DOHH2 (cell line): ENCODE results near the gene TEX10.

Experiments
- H3F3A ChIP-seq: fragments of 200-600 bp; sonication (generic), shearing (Covaris generic); 2 replicates; pipeline ENCODE4 v1.6.0; 2016; ENCODE audit warnings: antibody characterized with exemption, mild to moderate bottlenecking; ENCODE audit not compliant: control insufficient read depth, insufficient read depth
- H3K27ac ChIP-seq: fragments of 200-600 bp; sonication (generic); 2 replicates; pipeline ENCODE4 v1.5.1; 2014; ENCODE audit warnings: low read depth, mild to moderate bottlenecking, low read length, moderate library complexity
- H3K27me3 ChIP-seq: fragments of 200-600 bp; sonication (generic); 2 replicates; pipeline ENCODE4 v1.6.1; 2014; ENCODE audit warnings: mild to moderate bottlenecking, low read length, mixed read lengths; ENCODE audit not compliant: control insufficient read depth
- H3K36me3 ChIP-seq: fragments of 200-600 bp; sonication (generic); 2 replicates; pipeline ENCODE4 v1.6.1; 2014; ENCODE audit warnings: mild to moderate bottlenecking, low read length, moderate library complexity, mixed read lengths; ENCODE audit not compliant: control insufficient read depth
- H3K4me1 ChIP-seq: fragments of 200-600 bp; sonication (generic); 2 replicates; pipeline ENCODE4 v1.6.1; 2014; ENCODE audit warnings: mild to moderate bottlenecking, low read length, mixed read lengths; ENCODE audit not compliant: control insufficient read depth
- H3K4me2 ChIP-seq: fragments of 200-600 bp; sonication (generic); 2 replicates; pipeline ENCODE4 v1.6.0; 2014; ENCODE audit warnings: mild to moderate bottlenecking, low read length, moderate library complexity
- H3K4me3 ChIP-seq: fragments of 200-600 bp; sonication (generic); 2 replicates; pipeline ENCODE4 v1.5.1; 2014; ENCODE audit warnings: mild to moderate bottlenecking, low read length, mixed read lengths
- H3K79me2 ChIP-seq: fragments of 200-600 bp; sonication (generic); 2 replicates; pipeline ENCODE4 v1.6.1; 2014; ENCODE audit warnings: mild to moderate bottlenecking, low read length, mixed read lengths; ENCODE audit not compliant: control insufficient read depth
- H3K9me2 ChIP-seq: fragments of 200-600 bp; sonication (generic); replicated peaks from 2 replicates; pipeline ENCODE4 v1.6.1; 2014; ENCODE audit warnings: mild to moderate bottlenecking, low read length, mixed read lengths; ENCODE audit not compliant: control insufficient read depth
- H3K9me3 ChIP-seq: fragments of 200-600 bp; sonication (generic); 2 replicates; pipeline ENCODE4 v1.6.1; 2014; ENCODE audit warnings: antibody characterized with exemption, low read length, mixed read lengths; ENCODE audit not compliant: control insufficient read depth, insufficient read depth
- H4K20me1 ChIP-seq: fragments of 200-600 bp; sonication (generic); 2 replicates; pipeline ENCODE4 v1.6.0; 2014; ENCODE audit warnings: low read depth, mild to moderate bottlenecking, antibody characterized with exemption, low read length, moderate library complexity; ENCODE audit not compliant: control insufficient read depth, insufficient read depth
- EZH2phosphoT487 ChIP-seq: fragments of 200-600 bp; sonication (generic); IDR thresholded peaks from 2 replicates; pipeline ENCODE4 v1.6.1; 2017; ENCODE audit warnings: borderline replicate concordance, mild to moderate bottlenecking, antibody characterized with exemption, low read length, moderate library complexity, mixed read lengths
- TF ChIP-seq, protein P1 (sequence below): fragments of 200-600 bp; sonication (generic); IDR thresholded peaks from one replicate; pipeline ENCODE4 v1.5.1; 2014; ENCODE audit warnings: antibody characterized with exemption, mild to moderate bottlenecking, low read depth, low read length; ENCODE audit not compliant: poor library complexity, severe bottlenecking

Gene TEX10

DNA sequence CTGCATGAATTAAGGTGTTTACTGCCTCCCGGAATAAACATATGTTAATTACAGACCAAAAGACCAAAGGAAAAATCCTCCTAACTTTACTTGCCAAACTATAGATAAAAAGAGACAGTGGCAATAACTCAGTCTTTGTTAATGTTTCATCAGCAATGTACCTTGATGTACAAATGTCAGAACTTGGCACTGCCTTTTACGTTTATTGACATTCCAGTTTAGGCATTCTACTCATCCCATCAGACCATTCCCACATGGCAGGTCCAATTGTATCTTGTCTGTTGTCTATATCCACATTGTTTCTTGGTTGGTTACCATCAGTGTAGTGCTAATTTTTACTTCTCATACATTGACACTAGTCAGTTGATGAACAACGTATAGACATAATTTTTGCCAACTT lies 85.5 kb downstream of the TEX10 start:
- H3K4me1 ChIP-seq: no peaks in the 10 kb centered on the region
- H4K20me1 ChIP-seq: no peaks in the 10 kb centered on the region
- no peaks in the 10 kb centered on the region for H3K79me2 ChIP-seq
- TF ChIP-seq, protein P1, sequence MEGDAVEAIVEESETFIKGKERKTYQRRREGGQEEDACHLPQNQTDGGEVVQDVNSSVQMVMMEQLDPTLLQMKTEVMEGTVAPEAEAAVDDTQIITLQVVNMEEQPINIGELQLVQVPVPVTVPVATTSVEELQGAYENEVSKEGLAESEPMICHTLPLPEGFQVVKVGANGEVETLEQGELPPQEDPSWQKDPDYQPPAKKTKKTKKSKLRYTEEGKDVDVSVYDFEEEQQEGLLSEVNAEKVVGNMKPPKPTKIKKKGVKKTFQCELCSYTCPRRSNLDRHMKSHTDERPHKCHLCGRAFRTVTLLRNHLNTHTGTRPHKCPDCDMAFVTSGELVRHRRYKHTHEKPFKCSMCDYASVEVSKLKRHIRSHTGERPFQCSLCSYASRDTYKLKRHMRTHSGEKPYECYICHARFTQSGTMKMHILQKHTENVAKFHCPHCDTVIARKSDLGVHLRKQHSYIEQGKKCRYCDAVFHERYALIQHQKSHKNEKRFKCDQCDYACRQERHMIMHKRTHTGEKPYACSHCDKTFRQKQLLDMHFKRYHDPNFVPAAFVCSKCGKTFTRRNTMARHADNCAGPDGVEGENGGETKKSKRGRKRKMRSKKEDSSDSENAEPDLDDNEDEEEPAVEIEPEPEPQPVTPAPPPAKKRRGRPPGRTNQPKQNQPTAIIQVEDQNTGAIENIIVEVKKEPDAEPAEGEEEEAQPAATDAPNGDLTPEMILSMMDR: no peak
- no peak for TF ChIP-seq EZH2phosphoT487
- no peaks in the 10 kb centered on the region for H3K9me3 ChIP-seq
- H3K27me3 ChIP-seq: no peaks in the 10 kb centered on the region
- 0 out of 2 replicates have a peak, but pooled peaks cover 5% of the 10 kb centered on the region for H3K36me3 ChIP-seq
- no peaks in the 10 kb centered on the region for H3K9me2 ChIP-seq
- no peak overlapping the region for H3K4me2 ChIP-seq
- no peak overlapping the region for H3K4me3 ChIP-seq
- H3K27ac ChIP-seq: no peak overlapping the region
- H3F3A ChIP-seq: no peaks in the 10 kb centered on the region
